GM21423 (cell line): Measurements from ENCODE around the gene HOXC4.

Source experiments
- ATAC-seq: cut with Tn5 transposase; IDR thresholded peaks from one replicate; pipeline ENCODE4 v1.9.1; 2021; ENCODE audit warnings: mild to moderate bottlenecking, moderate library complexity; ENCODE audit not compliant: unreplicated experiment

The HOXC4 gene

DNA sequence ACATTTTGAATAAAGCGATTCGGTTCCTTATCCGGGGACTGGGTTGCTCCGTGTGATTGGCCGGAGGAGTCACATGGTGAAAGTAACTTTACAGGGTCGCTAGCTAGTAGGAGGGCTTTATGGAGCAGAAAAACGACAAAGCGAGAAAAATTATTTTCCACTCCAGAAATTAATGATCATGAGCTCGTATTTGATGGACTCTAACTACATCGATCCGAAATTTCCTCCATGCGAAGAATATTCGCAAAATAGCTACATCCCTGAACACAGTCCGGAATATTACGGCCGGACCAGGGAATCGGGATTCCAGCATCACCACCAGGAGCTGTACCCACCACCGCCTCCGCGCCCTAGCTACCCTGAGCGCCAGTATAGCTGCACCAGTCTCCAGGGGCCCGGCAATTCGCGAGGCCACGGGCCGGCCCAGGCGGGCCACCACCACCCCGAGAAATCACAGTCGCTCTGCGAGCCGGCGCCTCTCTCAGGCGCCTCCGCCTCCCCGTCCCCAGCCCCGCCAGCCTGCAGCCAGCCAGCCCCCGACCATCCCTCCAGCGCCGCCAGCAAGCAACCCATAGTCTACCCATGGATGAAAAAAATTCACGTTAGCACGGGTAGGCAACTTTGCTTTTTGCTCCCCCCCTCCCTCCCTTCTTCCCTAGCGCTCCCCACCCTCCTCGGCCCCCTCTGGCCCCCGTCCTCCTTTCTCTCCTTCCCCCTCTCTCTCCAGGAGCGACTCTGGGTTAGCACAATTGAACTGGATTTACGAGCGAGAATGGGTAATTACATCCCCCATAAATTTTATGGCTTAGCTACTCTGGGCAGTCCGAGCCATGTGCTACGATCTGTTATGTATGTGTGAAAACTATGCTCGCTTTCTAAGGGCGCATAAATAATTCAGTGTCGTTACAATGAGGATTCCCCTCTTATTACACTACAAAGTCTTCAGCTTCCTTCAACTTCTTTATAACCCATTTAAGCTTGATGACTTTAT, at the start of gene HOXC4:
TSS of gene HOXC4 (plus strand) at position 85 of the 991 bp plus-strand sequence. CDS start at position 173, 88 bp downstream.
- no peak for ATAC-seq

DNA sequence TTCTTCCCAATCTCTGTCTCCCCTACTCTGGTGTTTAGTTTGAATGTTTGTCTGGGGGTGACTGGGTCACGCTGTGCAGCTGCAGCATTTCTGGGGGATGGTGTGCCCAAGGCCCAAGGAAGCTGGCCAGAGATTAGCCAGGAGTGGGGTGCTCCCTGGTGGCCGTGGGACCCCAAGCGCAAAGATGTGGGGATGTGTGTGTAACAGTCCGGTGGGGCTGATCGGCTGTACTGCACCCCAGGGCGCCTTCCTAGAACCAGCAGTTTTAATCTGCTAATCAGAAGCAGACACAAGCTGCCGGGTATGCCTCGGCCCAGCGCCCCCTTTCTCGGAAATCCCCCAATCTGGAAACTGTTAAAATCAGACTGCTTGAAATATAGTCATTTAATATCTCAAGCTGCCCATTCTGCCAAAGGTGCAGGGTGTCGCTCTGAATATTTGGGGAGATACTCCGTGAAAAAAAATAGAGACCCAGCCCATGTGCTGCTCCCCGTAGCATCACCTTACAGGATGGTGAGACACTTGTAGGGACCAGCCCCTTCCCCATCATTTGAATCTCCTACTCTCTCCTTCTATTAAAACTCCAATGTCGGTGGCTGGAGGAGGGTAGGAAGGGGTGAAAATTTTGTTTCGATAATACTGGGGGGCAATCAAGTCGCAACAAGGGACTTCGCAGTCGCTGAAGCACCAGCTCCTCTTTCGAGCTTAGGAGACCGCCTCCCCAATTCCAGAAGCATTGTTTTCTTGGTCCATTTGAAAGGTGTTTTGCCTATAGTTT, 49.4 kb upstream of the HOXC4 start:
- no peak for ATAC-seq

DNA sequence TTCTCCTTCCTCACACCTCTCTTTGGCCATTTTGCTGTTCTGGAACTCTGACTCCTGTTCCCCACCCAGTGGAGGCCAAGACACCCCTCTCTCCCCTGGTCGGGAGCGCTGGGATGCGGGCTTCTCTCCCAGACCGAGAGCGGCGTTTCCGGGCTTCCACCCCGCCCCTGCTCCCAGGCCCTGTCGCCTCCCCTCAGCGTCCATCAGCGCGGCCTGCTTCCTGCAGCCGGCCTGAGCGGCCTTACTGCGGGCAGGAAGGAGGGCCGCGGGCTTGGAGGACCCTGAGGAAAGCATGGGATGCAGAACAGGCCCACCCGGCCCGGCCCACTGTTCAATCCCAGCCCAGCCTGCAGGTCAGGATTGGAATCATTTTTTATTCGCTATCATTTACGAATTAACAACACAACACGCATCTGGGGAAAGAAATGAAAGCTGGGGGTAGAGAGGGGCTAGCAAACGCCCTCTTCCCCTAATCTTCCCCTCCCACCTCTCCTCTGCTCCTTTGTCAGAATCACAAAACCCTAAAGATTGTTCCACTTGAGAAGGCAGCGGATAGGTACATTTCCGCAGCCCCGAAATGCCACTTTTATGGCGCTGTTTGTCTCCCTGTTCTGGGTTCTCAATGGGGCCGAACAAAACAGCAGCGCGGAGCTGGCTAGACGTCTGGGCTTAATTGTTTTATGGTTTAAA, 48.6 kb upstream of the HOXC4 start:
- no peak for ATAC-seq

DNA sequence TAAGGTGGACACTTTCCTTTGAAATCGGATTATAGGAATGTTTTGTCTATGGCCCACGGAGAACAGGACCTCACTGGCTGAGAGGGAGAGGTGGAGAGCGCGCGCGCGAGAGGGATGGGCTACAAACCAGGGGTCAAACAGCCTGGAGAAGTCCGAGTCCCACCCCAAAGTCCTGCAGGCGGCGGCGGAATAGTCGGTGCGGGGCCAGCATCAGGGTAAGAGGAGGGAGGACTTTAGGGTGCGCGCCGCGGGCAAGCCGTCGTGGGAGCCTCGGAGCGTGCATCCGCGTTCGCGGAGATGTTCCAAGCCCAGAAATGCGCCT, 48.1 kb upstream of the HOXC4 start:
- no peak for ATAC-seq

DNA sequence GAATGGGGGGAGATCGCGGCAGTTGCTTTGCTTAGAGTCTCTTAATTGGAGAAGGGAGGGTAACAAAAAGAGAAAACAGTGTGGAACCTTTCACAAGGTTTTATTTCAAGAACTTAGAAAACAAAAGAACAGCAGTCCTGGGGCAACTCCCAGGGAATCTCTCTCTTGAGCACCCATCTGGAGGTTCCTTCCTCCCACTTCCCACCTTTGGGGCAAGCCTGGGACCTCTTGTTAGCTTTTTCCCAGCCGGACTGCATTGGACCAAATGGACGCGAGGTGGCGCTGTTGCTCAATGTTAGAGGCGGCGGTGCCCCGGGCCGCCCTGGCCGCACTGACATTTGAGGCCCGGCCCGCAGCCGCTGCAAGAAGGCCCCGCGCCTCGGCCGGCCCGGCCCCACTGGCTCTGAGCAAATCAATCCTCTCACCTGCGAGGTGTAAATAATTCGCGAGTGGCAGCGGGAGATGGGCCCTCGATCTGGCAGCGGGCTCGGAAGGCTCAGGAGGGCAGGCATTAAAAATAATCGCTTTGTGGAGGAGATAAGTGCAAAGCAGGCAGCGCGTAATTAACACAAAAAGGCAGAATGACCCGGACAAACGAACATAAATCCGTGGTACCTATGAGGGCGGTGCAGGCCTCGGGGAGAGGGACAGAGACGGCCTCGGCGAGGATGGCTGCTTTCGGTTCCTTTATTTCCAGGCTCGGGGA, 47.6 kb upstream of the HOXC4 start:
- peak; percentile 60 for ATAC-seq

DNA sequence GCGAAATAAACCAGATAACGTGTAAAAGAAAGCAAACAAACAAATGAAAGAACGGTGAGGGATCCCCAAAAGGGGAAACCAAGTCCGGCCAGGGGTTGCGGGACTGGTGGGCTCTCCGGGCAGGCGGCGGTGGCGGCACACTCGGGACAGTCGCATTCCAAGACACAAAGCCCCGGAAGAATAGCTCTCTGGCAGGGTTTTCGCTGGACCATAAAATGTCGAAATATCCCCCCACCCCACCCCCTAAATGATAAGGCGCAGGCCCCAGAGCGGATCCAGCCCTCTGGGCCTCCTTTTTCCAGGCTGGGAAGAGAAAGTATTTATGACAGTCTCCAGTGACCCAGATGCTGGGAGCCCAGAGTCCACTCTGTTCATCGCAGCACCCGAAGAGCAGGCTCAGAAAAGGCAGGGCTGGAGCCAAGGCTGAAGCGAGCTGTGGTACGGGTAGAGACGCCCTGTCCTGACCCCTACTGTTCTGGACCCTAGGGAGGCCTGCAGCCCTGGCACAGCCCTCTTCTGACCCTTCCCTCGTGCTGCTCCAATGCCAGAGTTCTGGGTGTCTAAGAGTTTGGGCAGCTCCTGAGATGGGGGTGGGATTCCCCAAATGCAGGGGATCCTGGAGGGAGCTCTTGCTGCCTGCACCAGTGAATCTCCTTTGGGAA, 46.9 kb upstream of the HOXC4 start:
- ATAC-seq: no peak

DNA sequence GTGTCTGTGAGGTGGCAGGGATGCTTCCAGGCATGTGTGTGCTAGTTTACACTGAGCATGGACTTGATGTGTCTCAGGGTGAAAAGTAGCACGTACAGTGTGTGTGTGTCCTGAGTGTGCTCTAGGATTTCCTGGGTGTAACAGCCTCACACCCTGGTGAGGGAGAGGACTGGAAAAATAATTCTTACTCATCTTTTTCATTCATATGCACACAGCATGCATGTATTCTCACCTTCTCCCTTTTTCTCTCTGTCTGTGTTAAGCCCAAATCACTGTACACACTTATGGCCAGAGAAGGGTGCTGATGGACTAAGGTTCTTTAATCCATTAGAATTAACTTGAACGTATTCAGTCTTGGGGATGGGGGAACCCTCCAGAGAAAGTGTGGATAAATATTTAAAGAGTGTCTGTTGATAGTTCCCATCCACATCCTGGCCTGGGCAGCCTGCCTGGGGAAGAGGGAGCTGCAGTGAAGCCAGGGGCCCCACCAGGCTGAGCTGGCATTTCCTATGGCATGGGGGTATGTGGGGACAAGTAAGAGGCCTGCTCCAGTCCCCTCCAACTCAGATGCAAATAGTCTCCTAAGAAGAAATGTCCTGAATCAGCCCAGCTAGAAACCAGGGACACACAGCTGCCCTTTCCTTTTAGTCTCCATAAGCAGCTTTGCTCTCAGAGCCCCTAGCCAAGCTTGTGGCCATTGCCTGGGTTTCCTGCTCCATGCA, 45.9 kb upstream of the HOXC4 start:
- no peak for ATAC-seq

DNA sequence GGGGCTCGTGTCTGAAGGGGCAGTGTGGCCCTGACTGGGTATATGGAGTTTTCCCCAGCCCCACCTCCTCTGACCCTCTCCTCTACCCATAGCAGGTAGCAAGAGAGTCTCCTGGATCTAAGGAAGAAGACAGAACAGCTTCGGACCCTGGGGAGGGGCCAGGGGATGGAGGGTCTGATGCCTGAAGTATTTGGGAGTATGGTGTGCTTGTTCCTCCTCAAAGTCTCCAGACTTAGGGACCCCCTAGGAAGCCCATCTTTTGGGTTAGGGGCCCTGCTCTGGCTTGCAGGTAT, 45.4 kb upstream of the HOXC4 start:
- ATAC-seq: no peak

DNA sequence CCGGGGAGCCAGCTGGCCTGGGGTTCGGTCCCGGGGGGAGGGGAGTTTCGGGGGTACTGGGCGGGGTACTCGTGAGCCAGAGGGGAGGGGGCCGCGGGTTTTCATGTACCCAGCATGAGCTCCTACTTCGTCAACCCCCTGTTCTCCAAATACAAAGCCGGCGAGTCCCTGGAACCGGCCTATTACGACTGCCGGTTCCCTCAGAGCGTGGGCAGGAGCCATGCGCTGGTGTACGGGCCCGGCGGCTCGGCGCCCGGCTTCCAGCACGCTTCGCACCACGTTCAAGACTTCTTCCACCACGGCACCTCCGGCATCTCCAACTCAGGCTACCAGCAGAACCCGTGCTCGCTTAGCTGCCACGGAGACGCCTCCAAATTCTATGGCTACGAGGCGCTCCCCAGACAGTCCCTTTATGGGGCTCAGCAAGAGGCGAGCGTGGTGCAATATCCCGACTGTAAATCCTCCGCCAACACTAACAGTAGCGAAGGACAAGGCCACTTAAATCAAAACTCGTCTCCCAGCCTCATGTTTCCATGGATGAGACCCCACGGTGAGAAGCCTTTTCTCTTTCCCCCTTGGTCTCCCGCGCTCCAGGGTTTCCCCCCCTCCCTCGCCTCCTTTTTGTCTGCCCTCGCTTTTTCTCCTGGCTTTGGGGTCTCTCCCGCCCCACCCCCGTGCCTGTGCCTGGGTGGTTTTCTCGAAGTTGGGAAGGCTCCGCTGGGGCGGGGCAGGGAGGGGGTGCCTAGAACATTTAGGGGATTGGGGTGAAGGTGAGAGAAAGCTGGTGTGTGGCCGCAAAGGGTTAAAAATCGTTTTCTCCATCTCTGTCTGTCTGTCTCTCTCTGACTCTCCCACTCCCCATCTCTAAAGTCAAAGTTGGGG, 44.2 kb upstream of the HOXC4 start:
- ATAC-seq: no peak

DNA sequence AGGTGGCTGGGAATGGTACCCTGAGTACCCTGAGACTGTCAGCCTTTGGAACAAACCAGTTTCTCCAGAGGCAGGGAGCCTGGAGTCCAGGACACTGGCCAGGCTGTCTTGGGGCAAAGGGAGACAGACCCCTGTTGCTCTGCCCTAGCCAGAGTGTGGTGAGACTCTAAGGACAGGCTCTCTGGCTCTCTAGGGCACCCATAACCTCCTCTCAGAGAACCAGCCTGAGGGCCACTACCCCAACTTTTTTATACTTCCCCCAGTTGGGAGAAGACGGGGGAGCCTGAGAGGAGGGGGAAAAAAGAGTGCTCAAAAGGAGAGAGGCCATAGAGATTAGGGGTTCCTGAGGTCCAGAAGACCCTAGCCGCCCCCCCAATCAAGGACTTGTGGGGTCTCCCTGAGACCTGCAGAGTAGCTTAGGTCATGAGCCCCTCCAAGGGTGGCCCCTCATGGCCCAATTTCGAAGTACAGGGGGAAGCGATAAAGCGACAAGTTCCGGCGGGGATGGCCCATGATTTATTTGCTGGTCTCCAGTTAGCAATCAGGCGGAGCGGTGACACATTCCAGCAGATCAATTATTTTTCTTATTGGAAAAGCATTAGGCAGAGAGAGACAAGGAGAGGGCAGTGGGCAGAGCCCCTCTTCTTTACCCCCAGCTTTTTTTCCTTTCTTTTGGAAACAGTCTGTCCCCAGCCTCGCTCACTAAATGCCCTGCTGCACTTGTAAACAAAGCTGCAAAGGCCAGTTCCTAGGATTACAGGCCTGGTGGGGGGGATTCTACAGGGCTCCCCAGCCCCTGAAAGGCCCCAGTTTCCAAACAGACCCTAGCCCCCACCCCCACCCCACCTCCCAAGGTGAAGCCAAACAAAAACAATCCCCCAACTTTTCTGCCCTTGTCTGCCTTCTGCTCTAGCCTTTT, 43.3 kb upstream of the HOXC4 start:
- ATAC-seq: no peak

DNA sequence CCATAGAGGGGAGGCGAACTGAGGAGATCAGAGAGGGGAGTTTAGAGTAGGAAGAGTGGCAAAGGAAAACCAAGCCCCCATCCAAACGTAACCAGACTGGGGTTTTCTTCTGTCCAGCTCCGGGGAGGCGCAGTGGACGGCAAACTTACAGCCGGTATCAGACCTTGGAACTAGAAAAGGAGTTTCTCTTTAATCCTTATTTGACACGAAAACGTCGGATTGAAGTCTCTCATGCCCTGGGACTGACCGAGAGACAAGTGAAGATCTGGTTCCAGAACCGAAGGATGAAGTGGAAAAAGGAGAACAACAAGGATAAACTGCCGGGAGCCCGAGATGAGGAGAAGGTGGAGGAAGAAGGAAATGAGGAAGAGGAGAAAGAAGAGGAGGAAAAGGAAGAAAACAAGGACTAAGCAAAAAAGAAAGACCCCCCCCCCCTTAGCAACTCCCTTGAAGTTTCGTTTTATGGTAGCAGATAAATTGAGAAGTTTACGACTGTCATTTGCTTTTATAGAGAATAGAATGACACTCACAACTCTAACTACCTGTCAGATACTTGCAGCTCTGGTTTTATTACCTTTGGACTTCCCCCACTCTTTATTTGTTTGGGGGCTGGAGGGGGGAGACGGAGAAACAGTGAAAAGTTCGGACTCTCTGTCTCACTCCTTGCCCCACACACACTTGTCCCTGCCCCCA, 42.5 kb upstream of the HOXC4 start:
- no peak for ATAC-seq

DNA sequence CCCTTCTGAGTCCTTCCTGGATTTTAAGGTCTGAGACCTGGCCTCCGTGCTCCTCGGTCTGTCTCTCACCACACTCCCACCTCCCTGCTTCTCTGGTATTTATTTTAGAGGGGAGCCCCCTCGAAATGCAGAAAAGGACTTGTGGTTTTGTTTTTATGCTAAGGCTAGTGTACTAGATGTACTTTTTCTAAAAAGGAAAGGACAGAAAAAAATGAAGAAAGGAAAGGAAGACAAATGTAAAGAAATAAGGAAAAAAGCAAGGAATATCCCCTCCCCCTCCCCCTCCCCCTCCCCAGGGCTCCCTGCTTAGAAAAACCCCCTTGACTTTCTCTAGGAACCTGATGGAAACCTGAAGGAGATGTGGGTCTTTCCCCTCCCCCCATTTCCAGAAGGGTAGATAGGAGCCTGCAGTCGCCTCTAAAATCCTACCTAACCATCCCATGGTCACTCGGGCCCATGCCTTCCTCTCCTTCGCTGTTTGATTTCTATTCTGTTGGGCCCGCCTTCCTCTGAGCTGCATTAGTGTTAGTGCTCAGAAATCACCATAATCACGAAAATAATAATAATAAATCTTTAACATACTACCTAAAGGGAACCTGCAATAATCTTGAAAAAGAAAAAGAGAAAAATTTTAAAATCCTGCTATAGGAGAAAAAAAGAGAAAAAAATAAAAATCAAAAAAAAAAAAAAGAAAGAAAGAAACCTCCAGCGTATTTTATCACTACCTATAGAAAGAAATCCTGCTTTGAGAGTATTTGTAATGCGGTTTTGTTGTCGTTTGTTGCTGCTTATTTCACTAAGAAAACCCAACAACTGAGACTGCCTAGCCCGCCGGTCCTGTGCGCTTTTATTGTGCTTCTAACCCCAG, 41.7 kb upstream of the HOXC4 start:
- no peak for ATAC-seq

DNA sequence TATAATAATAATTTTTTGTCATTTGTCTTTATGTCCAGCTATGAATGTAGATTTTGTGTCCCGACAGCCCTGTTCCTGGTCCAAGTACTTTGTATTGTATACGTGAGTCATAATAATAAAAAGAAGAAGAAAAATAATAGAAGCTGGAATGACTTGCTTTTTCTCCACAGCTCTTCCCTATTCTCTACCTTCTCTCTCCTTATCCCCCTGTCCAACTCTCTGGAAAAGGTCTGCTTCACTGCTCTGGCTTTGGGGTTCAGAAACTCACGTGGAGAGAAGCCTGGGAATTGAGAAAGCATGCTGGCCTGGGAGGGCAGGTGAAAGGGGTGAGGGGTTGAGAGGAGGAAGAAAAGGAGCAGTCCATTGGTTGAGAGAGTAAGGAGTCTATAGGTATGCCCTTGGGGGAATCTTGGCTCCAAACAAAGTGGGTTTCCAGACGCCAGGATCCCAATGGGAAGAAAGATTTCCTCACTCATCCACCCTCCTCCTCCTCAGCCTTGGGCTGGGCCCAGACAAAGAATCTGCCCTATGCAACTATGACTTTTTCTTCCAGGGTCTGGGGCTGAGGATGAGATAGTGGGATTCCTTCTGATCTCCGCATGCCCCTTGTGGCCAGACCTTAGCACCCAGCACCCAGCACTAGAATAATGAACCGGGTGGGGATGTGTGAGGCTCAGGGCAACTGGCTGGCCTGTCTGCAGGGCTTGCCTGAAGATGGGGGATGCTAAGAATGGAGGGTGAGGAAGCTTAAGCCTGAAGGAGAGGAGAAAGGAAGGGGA, 40.8 kb upstream of the HOXC4 start:
- no peak for ATAC-seq

DNA sequence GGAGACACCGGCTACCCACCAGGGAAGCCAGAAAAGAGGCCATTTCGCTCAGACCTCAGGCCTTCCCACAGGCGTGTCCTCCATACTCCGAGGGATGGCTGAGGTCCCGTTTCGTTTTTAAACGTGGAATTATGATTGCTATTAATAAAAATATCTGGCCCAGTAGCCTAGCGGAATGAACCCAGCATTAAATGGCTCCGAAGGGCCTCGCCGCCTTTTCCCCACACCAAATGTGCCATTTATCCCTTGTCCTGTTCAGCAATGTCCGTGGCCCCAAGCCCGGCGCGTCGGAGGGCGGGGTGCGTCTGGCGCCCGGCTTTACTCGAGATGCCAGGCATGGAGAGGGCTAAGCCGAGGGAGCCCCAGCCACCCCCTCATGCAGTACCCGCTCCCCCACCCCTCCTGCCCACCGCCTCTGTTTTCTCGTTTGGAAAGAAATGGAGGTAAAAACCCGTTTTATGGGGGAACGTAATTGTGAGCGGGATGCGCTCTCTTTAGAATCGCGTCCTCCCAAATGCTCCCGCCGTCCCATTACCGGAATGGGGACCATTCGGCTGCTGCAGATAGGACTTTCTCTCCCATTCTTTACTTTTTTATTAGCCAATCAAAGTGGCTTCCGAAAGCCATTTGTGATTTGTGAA, 39.1 kb upstream of the HOXC4 start:
- no peak for ATAC-seq
